NOMO-1 treated with DMSO at 0.1 percent for 48 hours (cell line): Measurements from ENCODE around the gene C19orf25.

Source experiments
- DNase-seq: peaks from one replicate; lab custom pipeline; 2025; ENCODE audit not compliant: unreplicated experiment; lab: John Stamatoyannopoulos, UW

The C19orf25 gene

GRCh38 chr19:1496714-1497577 is 17.9 kb upstream of the C19orf25 start:
- DNase-seq = no peak

- DNase-seq = no peak
These were observed 17.0 kb upstream of the C19orf25 start for GRCh38 chr19:1495799-1496713.

GRCh38 chr19:1495051-1495798 is 16.2 kb upstream of the C19orf25 start:
- DNase-seq = no peak

- no peak for DNase-seq
These were observed 15.2 kb upstream of the C19orf25 start for GRCh38 chr19:1494115-1494815.

- no peak for DNase-seq
These were observed 13.5 kb upstream of the C19orf25 start for GRCh38 chr19:1492474-1493006.

GRCh38 chr19:1491849-1492170 is 12.8 kb upstream of the C19orf25 start:
- DNase-seq = no peak

GRCh38 chr19:1491114-1491848 is 12.3 kb upstream of the C19orf25 start, which contains the start of gene REEP6:
REEP6 (plus strand) TSS chr19:1491181; CDS start chr19:1491270, 89 bp downstream.
- DNase-seq = no peak

GRCh38 chr19:1490311-1491113 is 11.5 kb upstream of the C19orf25 start, which contains the start of gene PCSK4:
PCSK4 (minus strand) TSS chr19:1490350; CDS start chr19:1490346, 4 bp downstream.
- DNase-seq = peak; percentile 98

GRCh38 chr19:1489463-1490310 is 10.7 kb upstream of the C19orf25 start:
- peak; percentile 13 for DNase-seq

- no peak for DNase-seq
These were observed 9.2 kb upstream of the C19orf25 start for GRCh38 chr19:1488282-1488601.

- no peak for DNase-seq
These were observed 8.7 kb upstream of the C19orf25 start for GRCh38 chr19:1487576-1488281.

- no peak for DNase-seq
These were observed 7.9 kb upstream of the C19orf25 start for GRCh38 chr19:1486720-1487575.

GRCh38 chr19:1483979-1484428 is 5.0 kb upstream of the C19orf25 start:
- DNase-seq = no peak

GRCh38 chr19:1483131-1483978 is 4.3 kb upstream of the C19orf25 start:
- no peak for DNase-seq

GRCh38 chr19:1482361-1483130 is 3.5 kb upstream of the C19orf25 start:
- no peak for DNase-seq
